ENCODE measurements around the gene KLK3.
"Not testable (repeated sequence)": the region's sequence is repeated elsewhere in the genome, so short reads cannot be mapped to it uniquely, and the experiment has no call there.

Gene KLK3

GRCh38 chr19:50854636-50855410 is at the start of gene KLK3:
Gene KLK3, plus strand, starts transcription at chr19:50854915. Its CDS starts 41 bp downstream, at chr19:50854956.
- no peak for DNase-seq (ENCODE audit: low spot score)

- no peak for DNase-seq (ENCODE audit: low spot score)
Observed at GRCh38 chr19:50808856-50809255, 45.9 kb upstream of the KLK3 start.

- not testable (repeated sequence) for DNase-seq (ENCODE audit: low spot score)
Observed at GRCh38 chr19:50811622-50812238, 43.0 kb upstream of the KLK3 start.

- DNase-seq (ENCODE audit: low spot score), result no peak
Observed at GRCh38 chr19:50812474-50812873, 42.2 kb upstream of the KLK3 start.

GRCh38 chr19:50814883-50815282 is 39.8 kb upstream of the KLK3 start:
- DNase-seq (ENCODE audit: low spot score), result no peak

GRCh38 chr19:50815439-50815838 is 39.3 kb upstream of the KLK3 start:
- DNase-seq (ENCODE audit: low spot score), result no peak

GRCh38 chr19:50817941-50818858 is 36.5 kb upstream of the KLK3 start:
- no peak for DNase-seq (ENCODE audit: low spot score)

GRCh38 chr19:50818859-50819472 is 35.7 kb upstream of the KLK3 start:
- no peak for DNase-seq (ENCODE audit: low spot score)

- no peak for DNase-seq (ENCODE audit: low spot score)
Observed at GRCh38 chr19:50819636-50820035, 35.1 kb upstream of the KLK3 start.

- no peak for DNase-seq (ENCODE audit: low spot score)
Observed at GRCh38 chr19:50820086-50820485, 34.6 kb upstream of the KLK3 start.

GRCh38 chr19:50820549-50821247 is 34.0 kb upstream of the KLK3 start:
- no peak for DNase-seq (ENCODE audit: low spot score)

GRCh38 chr19:50821248-50821612 is 33.5 kb upstream of the KLK3 start:
- no peak for DNase-seq (ENCODE audit: low spot score)

- no peak for DNase-seq (ENCODE audit: low spot score)
Observed at GRCh38 chr19:50821622-50822021, 33.1 kb upstream of the KLK3 start.

- DNase-seq (ENCODE audit: low spot score), result no peak
Observed at GRCh38 chr19:50822661-50823208, 32.0 kb upstream of the KLK3 start.

- DNase-seq (ENCODE audit: low spot score), result no peak
Observed at GRCh38 chr19:50823389-50824042, 31.2 kb upstream of the KLK3 start, which contains the start of gene KLK1. Gene KLK1, minus strand, starts transcription at chr19:50823787. Its CDS starts 39 bp downstream, at chr19:50823748.

- DNase-seq (ENCODE audit: low spot score), result no peak
Observed at GRCh38 chr19:50826492-50827240, 28.0 kb upstream of the KLK3 start.

- DNase-seq (ENCODE audit: low spot score), result no peak
Observed at GRCh38 chr19:50827476-50827875, 27.2 kb upstream of the KLK3 start.

GRCh38 chr19:50829801-50830200 is 24.9 kb upstream of the KLK3 start:
- DNase-seq (ENCODE audit: low spot score), result no peak

- DNase-seq (ENCODE audit: low spot score), result no peak
Observed at GRCh38 chr19:50830266-50831025, 24.3 kb upstream of the KLK3 start.
